GM12865 (cell line): ENCODE measurements around the gene ATP6V1G3.

Source experiments
- DNase-seq: peaks from one replicate; pipeline ENCODE4 v3.0.0; 2010; ENCODE audit warnings: low read depth
- H3K4me3 ChIP-seq: 2 replicates; pipeline ENCODE4 v1.5.1; 2011; ENCODE audit warnings: mild to moderate bottlenecking, low read depth, low read length, control low read depth
- TF ChIP-seq, protein P1 (sequence below): IDR thresholded peaks from 2 replicates; pipeline ENCODE4 v1.5.1; 2011; ENCODE audit warnings: low read length, control low read depth, low read depth, inconsistent platforms; ENCODE audit not compliant: insufficient read depth; ENCODE audit errors: missing control alignments

The ATP6V1G3 gene

DNA sequence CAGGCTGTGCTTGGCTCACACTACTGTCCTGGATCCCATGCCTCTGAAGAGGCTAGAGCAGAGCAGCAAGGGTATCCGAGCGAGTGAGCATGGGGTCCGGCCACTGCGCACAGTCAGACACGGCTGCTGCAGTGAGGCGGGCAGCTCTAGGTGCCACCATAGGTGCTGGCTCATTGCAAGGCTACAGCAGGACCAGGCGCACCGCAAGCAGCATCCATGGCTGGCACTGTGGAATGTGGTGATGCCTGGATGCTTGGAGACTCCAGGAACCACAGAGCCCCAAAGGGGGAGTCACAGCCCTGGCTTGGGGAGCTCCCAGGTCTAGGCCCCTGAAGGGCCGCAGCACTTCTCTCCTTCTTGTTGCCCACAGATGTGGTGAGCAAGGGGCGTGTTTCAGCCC, 47.2 kb downstream of the ATP6V1G3 start:
- TF ChIP-seq, protein P1, sequence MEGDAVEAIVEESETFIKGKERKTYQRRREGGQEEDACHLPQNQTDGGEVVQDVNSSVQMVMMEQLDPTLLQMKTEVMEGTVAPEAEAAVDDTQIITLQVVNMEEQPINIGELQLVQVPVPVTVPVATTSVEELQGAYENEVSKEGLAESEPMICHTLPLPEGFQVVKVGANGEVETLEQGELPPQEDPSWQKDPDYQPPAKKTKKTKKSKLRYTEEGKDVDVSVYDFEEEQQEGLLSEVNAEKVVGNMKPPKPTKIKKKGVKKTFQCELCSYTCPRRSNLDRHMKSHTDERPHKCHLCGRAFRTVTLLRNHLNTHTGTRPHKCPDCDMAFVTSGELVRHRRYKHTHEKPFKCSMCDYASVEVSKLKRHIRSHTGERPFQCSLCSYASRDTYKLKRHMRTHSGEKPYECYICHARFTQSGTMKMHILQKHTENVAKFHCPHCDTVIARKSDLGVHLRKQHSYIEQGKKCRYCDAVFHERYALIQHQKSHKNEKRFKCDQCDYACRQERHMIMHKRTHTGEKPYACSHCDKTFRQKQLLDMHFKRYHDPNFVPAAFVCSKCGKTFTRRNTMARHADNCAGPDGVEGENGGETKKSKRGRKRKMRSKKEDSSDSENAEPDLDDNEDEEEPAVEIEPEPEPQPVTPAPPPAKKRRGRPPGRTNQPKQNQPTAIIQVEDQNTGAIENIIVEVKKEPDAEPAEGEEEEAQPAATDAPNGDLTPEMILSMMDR: no peak
- H3K4me3 ChIP-seq: no peak overlapping the region
- DNase-seq: no peak

DNA sequence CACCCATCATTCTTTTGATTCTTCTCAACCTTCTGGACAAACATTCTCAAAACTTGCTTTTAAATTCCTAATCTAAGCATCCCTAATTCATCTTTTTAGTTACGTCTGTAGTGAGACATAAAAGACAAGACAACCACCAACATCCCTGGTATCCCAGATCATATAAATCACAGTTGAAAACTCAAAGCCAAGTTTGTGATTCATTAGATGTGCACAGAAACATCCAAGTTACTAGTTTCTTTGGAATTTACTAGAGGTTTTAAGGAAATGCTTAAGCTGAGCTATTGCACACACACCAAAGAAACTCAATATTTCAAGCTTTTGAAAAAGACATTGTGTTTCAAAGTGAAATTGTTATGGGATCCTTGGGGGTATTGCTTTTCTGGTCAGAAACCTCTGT, 47.6 kb downstream of the ATP6V1G3 start:
- TF ChIP-seq, protein P1: no peak
- no peak for DNase-seq
- no peak overlapping the region for H3K4me3 ChIP-seq

- no peak for DNase-seq
- no peak overlapping the region for H3K4me3 ChIP-seq
- TF ChIP-seq, protein P1: no peak
Observed at GRCh38 chr1:198491596-198491995, 48.9 kb downstream of the ATP6V1G3 start.

GRCh38 chr1:198491028-198491427, 49.5 kb downstream of the ATP6V1G3 start:
- TF ChIP-seq, protein P1: no peak
- DNase-seq: no peak

DNA sequence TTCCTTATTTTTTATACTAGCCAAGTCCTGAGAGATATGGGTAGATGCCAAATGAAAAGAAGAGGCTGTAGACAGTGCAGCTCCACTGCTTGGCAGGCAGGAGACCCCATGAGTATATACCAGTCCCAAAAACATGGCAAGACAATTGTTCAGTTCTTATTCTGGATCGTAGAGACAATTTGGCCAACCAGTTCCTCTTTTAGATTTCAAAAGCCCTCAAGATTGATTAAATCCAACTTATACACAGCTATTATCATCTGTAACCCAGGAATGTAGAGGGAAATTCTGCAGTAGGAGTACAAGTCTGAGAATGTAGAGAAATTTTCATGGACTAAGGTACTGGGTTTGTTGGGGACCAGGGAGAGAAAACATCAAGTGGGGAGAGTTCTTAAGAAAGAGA, 50.3 kb downstream of the ATP6V1G3 start:
- TF ChIP-seq, protein P1: no peak
- no peak for DNase-seq
- no peak overlapping the region for H3K4me3 ChIP-seq

More at GRCh38 chr1:198491028-198491427, 49.5 kb downstream of the ATP6V1G3 start:
- H3K4me3 ChIP-seq: no peak overlapping the region

GRCh38 chr1:198486903-198487302, 53.6 kb downstream of the ATP6V1G3 start:
- no peak overlapping the region for H3K4me3 ChIP-seq
- no peak for DNase-seq
- TF ChIP-seq, protein P1: no peak

GRCh38 chr1:198483645-198484044, 56.8 kb downstream of the ATP6V1G3 start:
- TF ChIP-seq, protein P1: no peak
- no peak for DNase-seq
- H3K4me3 ChIP-seq: no peak overlapping the region
